Measurements from ENCODE around the gene LMNTD2. TPM values are rescaled to one million over a fixed set of nuclear protein-coding genes. Genes with fewer than 3 reads are reported as not detected.
A peak's percentile ranks its signal among the peaks of the same experiment; 100 is the strongest.

Gene LMNTD2
- total and polyA plus RNA-seq, 2 of the 13 experiments (the other 11 are each of a cell fraction or from before 2014, with no cell fraction given) = 1.1 to 3.1 TPM

DNA sequence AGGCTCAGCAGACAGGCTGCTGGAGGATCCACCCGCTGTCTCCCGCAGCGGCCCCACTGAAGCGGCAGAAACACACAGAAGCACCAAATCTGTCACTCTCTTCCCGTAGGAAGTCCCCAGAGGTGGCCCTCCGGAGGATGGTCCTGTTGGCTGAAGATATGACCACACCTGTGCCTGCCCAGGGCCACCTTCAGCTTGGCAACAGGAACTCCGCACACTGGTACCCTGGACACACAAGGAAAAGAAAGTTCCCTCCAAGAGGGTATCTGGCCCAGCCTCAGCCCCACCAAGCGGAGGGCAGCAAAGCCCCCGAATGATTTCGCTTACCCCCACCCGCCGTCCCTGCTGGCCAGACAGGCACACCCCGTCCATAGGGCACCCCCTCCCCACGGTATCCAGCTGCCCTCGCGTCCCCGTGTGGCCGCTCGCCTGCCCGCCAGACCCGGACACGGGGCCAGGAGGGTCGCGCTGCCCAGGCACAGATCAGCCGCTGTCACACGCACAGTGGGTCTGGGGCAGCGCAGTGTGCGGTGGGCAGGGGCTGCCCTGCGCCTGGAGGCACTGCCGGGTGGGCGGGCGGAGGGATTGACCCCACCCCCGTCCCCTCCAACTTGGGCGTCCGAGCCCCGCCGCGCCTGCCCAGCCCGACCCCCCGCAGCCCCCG lies 7.2 kb upstream of the LMNTD2 start (continued):
- TF ChIP-seq FOXA3 (CRISPR knock-in tag; IDR thresholded peaks at IDR 0.05) (no peak), ERF (CRISPR knock-in tag; IDR thresholded peaks at IDR 0.05) (peak; percentile 11; the same call in 1 of the 2 replicates), SAP130 (CRISPR knock-in tag; IDR thresholded peaks at IDR 0.05; ENCODE audit: low read depth) (peak; percentile 34), NCOA2 (CRISPR knock-in tag; IDR thresholded peaks at IDR 0.05) (no peak), KMT2B (CRISPR knock-in tag; IDR thresholded peaks at IDR 0.05) (no peak), NKX3-1 (CRISPR knock-in tag; IDR thresholded peaks at IDR 0.05) (0 out of 2 replicates have a peak, but pooled peaks have one; percentile 6), CBFB (CRISPR knock-in tag; IDR thresholded peaks at IDR 0.05) (0 out of 2 replicates have a peak, but pooled peaks have one; percentile 22), KDM5B (CRISPR knock-in tag; IDR thresholded peaks at IDR 0.05; ENCODE audit: borderline replicate concordance) (peak; percentile 54; the same call in 1 of the 2 replicates), CCDC6 (CRISPR knock-in tag; IDR thresholded peaks at IDR 0.05) (0 out of 2 replicates have a peak, but pooled peaks have one; percentile 8), HNRNPL (IDR thresholded peaks at IDR 0.05; ENCODE audit: low read depth, low read length) (0 out of 2 replicates have a peak, but pooled peaks have one; percentile 25)
- TF ChIP-seq, protein P1, sequence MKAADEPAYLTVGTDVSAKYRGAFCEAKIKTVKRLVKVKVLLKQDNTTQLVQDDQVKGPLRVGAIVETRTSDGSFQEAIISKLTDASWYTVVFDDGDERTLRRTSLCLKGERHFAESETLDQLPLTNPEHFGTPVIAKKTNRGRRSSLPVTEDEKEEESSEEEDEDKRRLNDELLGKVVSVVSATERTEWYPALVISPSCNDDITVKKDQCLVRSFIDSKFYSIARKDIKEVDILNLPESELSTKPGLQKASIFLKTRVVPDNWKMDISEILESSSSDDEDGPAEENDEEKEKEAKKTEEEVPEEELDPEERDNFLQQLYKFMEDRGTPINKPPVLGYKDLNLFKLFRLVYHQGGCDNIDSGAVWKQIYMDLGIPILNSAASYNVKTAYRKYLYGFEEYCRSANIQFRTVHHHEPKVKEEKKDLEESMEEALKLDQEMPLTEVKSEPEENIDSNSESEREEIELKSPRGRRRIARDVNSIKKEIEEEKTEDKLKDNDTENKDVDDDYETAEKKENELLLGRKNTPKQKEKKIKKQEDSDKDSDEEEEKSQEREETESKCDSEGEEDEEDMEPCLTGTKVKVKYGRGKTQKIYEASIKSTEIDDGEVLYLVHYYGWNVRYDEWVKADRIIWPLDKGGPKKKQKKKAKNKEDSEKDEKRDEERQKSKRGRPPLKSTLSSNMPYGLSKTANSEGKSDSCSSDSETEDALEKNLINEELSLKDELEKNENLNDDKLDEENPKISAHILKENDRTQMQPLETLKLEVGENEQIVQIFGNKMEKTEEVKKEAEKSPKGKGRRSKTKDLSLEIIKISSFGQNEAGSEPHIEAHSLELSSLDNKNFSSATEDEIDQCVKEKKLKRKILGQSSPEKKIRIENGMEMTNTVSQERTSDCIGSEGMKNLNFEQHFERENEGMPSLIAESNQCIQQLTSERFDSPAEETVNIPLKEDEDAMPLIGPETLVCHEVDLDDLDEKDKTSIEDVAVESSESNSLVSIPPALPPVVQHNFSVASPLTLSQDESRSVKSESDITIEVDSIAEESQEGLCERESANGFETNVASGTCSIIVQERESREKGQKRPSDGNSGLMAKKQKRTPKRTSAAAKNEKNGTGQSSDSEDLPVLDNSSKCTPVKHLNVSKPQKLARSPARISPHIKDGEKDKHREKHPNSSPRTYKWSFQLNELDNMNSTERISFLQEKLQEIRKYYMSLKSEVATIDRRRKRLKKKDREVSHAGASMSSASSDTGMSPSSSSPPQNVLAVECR (CRISPR knock-in tag; IDR thresholded peaks at IDR 0.05; ENCODE audit: borderline replicate concordance) = peak; percentile 58
- TF ChIP-seq, protein P2, sequence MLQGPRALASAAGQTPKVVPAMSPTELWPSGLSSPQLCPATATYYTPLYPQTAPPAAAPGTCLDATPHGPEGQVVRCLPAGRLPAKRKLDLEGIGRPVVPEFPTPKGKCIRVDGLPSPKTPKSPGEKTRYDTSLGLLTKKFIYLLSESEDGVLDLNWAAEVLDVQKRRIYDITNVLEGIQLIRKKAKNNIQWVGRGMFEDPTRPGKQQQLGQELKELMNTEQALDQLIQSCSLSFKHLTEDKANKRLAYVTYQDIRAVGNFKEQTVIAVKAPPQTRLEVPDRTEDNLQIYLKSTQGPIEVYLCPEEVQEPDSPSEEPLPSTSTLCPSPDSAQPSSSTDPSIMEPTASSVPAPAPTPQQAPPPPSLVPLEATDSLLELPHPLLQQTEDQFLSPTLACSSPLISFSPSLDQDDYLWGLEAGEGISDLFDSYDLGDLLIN (CRISPR knock-in tag; IDR thresholded peaks at IDR 0.05; ENCODE audit: borderline replicate concordance) = no peak; the same call in 1 of the 2 replicates
- TF ChIP-seq, protein P3, sequence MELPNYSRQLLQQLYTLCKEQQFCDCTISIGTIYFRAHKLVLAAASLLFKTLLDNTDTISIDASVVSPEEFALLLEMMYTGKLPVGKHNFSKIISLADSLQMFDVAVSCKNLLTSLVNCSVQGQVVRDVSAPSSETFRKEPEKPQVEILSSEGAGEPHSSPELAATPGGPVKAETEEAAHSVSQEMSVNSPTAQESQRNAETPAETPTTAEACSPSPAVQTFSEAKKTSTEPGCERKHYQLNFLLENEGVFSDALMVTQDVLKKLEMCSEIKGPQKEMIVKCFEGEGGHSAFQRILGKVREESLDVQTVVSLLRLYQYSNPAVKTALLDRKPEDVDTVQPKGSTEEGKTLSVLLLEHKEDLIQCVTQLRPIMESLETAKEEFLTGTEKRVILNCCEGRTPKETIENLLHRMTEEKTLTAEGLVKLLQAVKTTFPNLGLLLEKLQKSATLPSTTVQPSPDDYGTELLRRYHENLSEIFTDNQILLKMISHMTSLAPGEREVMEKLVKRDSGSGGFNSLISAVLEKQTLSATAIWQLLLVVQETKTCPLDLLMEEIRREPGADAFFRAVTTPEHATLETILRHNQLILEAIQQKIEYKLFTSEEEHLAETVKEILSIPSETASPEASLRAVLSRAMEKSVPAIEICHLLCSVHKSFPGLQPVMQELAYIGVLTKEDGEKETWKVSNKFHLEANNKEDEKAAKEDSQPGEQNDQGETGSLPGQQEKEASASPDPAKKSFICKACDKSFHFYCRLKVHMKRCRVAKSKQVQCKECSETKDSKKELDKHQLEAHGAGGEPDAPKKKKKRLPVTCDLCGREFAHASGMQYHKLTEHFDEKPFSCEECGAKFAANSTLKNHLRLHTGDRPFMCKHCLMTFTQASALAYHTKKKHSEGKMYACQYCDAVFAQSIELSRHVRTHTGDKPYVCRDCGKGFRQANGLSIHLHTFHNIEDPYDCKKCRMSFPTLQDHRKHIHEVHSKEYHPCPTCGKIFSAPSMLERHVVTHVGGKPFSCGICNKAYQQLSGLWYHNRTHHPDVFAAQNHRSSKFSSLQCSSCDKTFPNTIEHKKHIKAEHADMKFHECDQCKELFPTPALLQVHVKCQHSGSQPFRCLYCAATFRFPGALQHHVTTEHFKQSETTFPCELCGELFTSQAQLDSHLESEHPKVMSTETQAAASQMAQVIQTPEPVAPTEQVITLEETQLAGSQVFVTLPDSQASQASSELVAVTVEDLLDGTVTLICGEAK (IDR thresholded peaks at IDR 0.05) = no peak
- TF ChIP-seq, protein P3 (CRISPR knock-in tag; IDR thresholded peaks at IDR 0.05) = peak; percentile 34; the same call in 1 of the 2 replicates
- TF ChIP-seq, protein P4, sequence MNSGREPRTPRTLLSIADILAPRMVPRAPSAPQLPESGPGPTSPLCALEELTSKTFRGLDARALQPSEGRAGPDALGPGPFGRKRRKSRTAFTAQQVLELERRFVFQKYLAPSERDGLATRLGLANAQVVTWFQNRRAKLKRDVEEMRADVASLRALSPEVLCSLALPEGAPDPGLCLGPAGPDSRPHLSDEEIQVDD (CRISPR knock-in tag; IDR thresholded peaks at IDR 0.05; ENCODE audit: borderline replicate concordance) = peak; percentile 72

Measured in HepG2 (cell line).